ENCODE data around the gene POLR3H. TPM values are rescaled to one million over a fixed set of nuclear protein-coding genes. Genes with fewer than 3 reads are reported as not detected.
A peak's percentile ranks its signal among the peaks of the same experiment; 100 is the strongest.

Gene POLR3H
- total RNA-seq, 1 donor from 2014 or later, result 15.2 TPM

- no peak overlapping the region for H3K27ac Mint-ChIP-seq
- Histone ChIP-seq H2AFZ (replicated peaks) (no peak overlapping the region), H3K27me3 (no peaks in the 10 kb centered on the region), H4K20me1 (ENCODE audit: low read depth) (no peaks in the 10 kb centered on the region), H3K36me3 (no peaks in the 10 kb centered on the region), H3K4me1 (peaks cover 15% of the 10 kb centered on the region), H3K9me3 (ENCODE audit: low read depth) (no peaks in the 10 kb centered on the region), H3K9ac (no peak overlapping the region), H3K27ac (no peak overlapping the region), H3K79me2 (ENCODE audit: low read depth) (no peaks in the 10 kb centered on the region), H3F3A (ENCODE audit: low read depth) (no peaks in the 10 kb centered on the region), H3K4me3 (no peak overlapping the region), H3K4me2 (no peak overlapping the region)
- TF ChIP-seq EZH2 (IDR thresholded peaks at IDR 0.05) (no peak), CTCF (IDR thresholded peaks at IDR 0.05) (no peak), EZH2phosphoT487 (IDR thresholded peaks at IDR 0.05) (no peak)
- no peak for DNase-seq (ENCODE audit: low spot score)
- peak overlapping the region; percentile 35 for H3K4me3 Mint-ChIP-seq
- H3K27me3 Mint-ChIP-seq (ENCODE audit: insufficient read depth, low read depth), result peaks cover 16% of the 10 kb centered on the region
- peaks cover 2% of the 10 kb centered on the region for H3K9me3 Mint-ChIP-seq
- H3K4me1 Mint-ChIP-seq, result peaks cover 51% of the 10 kb centered on the region
- no peaks in the 10 kb centered on the region for H3K36me3 Mint-ChIP-seq
Measured at GRCh38 chr22:41562461-41562860, 18.2 kb upstream of the POLR3H start.

DNA sequence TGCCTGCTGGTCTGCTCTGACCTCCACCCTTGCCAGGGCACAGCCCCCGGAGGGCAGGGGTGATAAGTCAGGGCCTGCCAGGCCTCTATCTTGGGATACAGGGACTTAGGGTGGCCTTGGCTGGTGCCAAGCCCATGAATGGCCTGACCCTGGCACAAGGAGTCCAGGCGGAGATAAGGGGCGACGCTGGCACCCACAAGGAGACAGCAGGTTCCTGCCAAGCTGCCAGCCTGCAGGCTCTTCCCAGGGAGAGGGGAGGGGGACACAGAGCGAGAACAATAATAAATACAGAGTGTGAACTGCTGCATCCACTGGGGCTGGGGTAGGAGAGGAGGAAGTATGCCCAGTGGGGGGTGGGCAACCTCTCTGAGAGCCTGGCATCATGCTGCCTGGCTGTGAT, 17.5 kb upstream of the POLR3H start:
- Histone ChIP-seq H3K27ac (no peak overlapping the region), H3K4me2 (peak overlapping the region; percentile 71), H3K9me3 (ENCODE audit: low read depth) (no peaks in the 10 kb centered on the region), H3F3A (ENCODE audit: low read depth) (no peaks in the 10 kb centered on the region), H2AFZ (replicated peaks) (no peak overlapping the region), H3K9ac (no peak overlapping the region), H3K36me3 (no peaks in the 10 kb centered on the region), H3K27me3 (no peaks in the 10 kb centered on the region), H3K79me2 (ENCODE audit: low read depth) (no peaks in the 10 kb centered on the region), H3K4me1 (peaks cover 22% of the 10 kb centered on the region), H3K4me3 (no peak overlapping the region), H4K20me1 (ENCODE audit: low read depth) (no peaks in the 10 kb centered on the region)
- DNase-seq (ENCODE audit: low spot score), result no peak
- Mint-ChIP-seq H3K9me3 (peaks cover 2% of the 10 kb centered on the region), H3K4me1 (peaks cover 55% of the 10 kb centered on the region), H3K27ac (no peak overlapping the region), H3K36me3 (no peaks in the 10 kb centered on the region), H3K4me3 (no peak overlapping the region), H3K27me3 (ENCODE audit: insufficient read depth, low read depth) (peaks cover 16% of the 10 kb centered on the region)
- TF ChIP-seq CTCF (IDR thresholded peaks at IDR 0.05) (no peak), EZH2 (IDR thresholded peaks at IDR 0.05) (no peak), EZH2phosphoT487 (IDR thresholded peaks at IDR 0.05) (no peak)

- H3K79me2 ChIP-seq (ENCODE audit: low read depth), result no peaks in the 10 kb centered on the region
- peaks cover 22% of the 10 kb centered on the region for H3K4me1 ChIP-seq
- H3K27me3 ChIP-seq, result no peaks in the 10 kb centered on the region
- no peaks in the 10 kb centered on the region for H3K36me3 Mint-ChIP-seq
- peaks cover 16% of the 10 kb centered on the region for H3K27me3 Mint-ChIP-seq (ENCODE audit: insufficient read depth, low read depth)
- H3K4me3 Mint-ChIP-seq, result peak overlapping the region; percentile 80
- DNase-seq (ENCODE audit: low spot score), result peak; percentile 40
- peak overlapping the region; percentile 87 for H3K27ac Mint-ChIP-seq
- H3K9me3 Mint-ChIP-seq, result peaks cover 2% of the 10 kb centered on the region
- no peaks in the 10 kb centered on the region for H3F3A ChIP-seq (ENCODE audit: low read depth)
- peak overlapping the region; percentile 71 for H3K4me2 ChIP-seq
- peak overlapping the region; percentile 96 for H2AFZ ChIP-seq (replicated peaks)
- no peaks in the 10 kb centered on the region for H3K36me3 ChIP-seq
- H3K4me1 Mint-ChIP-seq, result peaks cover 60% of the 10 kb centered on the region
- H3K27ac ChIP-seq, result no peak overlapping the region
- H4K20me1 ChIP-seq (ENCODE audit: low read depth), result no peaks in the 10 kb centered on the region
- no peak overlapping the region for H3K9ac ChIP-seq
- peak overlapping the region; percentile 36 for H3K4me3 ChIP-seq
- TF ChIP-seq EZH2phosphoT487 (IDR thresholded peaks at IDR 0.05), result no peak
- no peak for TF ChIP-seq CTCF (IDR thresholded peaks at IDR 0.05)
- TF ChIP-seq EZH2 (IDR thresholded peaks at IDR 0.05), result no peak
- no peaks in the 10 kb centered on the region for H3K9me3 ChIP-seq (ENCODE audit: low read depth)
Measured at GRCh38 chr22:41561335-41561734, 17.1 kb upstream of the POLR3H start.
